Activated B cell treated with CpG ODN at 0.5 μM for 24 hours (primary cell): ENCODE measurements around the gene PRSS21. TPM values are rescaled to one million over a fixed set of nuclear protein-coding genes. Genes with fewer than 3 reads are reported as not detected.

ENCODE experiments used
- ATAC-seq: fragments of 200-7000 bp; cut with Tn5 transposase; one replicate; pipeline ENCODE4 v1.10.0; 2021; ENCODE audit warnings: low read depth, mild to moderate bottlenecking, moderate library complexity
- CTCF ChIA-PET: fragments of 350-600 bp; sonication (Branson Sonifier 250); formaldehyde crosslinking; loops from one replicate; lab custom pipeline; 2021; ENCODE audit warnings: antibody characterized with exemption; lab: Charles Lee
- POLR2A ChIA-PET: fragments of 350-600 bp; sonication (Branson Sonifier 250); formaldehyde crosslinking; loops from one replicate; lab custom pipeline; 2021; ENCODE audit warnings: antibody characterized with exemption; lab: Charles Lee
- DNase-seq: peaks from one replicate; pipeline ENCODE4 v3.0.0; 2022
- H3K27ac Mint-ChIP-seq: one replicate; pipeline ENCODE4 v1.8.0; 2020; ENCODE audit warnings: mixed read lengths
- H3K27me3 Mint-ChIP-seq: one replicate; pipeline ENCODE4 v1.8.0; 2021; ENCODE audit warnings: mixed read lengths
- H3K36me3 Mint-ChIP-seq: one replicate; pipeline ENCODE4 v1.8.0; 2021; ENCODE audit warnings: low read depth, mixed read lengths
- H3K4me1 Mint-ChIP-seq: one replicate; pipeline ENCODE4 v1.8.0; 2021; ENCODE audit warnings: mixed read lengths
- H3K4me3 Mint-ChIP-seq: one replicate; pipeline ENCODE4 v1.8.0; 2020; ENCODE audit warnings: mild to moderate bottlenecking, mixed read lengths
- H3K9me3 Mint-ChIP-seq: one replicate; pipeline ENCODE4 v1.8.0; 2020; ENCODE audit warnings: mixed read lengths
- CTCF ChIP-seq: fragments of 200-600 bp; IDR thresholded peaks from one replicate; pipeline ENCODE4 v1.8.0; 2022; ENCODE audit warnings: antibody characterized with exemption, mild to moderate bottlenecking
- intact Hi-C: fragments of 100-400 bp; cut with micrococcal nuclease; formaldehyde crosslinking; loops from one replicate; pipeline ENCODE4 v1.15.1; 2024
- total RNA-seq: library from RNA; stranded (reverse); gene quantifications from 2 replicates; pipeline ENCODE4 v1.2.3, GENCODE V29; 2022

The PRSS21 gene
- total RNA-seq, 1 donor from 2014 or later: 2.4 TPM

GRCh38 chr16:2854700-2855309, 37.8 kb downstream of the PRSS21 start:
- Mint-ChIP-seq H3K9me3 (peaks cover 10% of the 10 kb centered on the region), H3K36me3 (no peaks in the 10 kb centered on the region), H3K4me3 (no peak overlapping the region), H3K27ac (no peak overlapping the region), H3K27me3 (peaks cover 21% of the 10 kb centered on the region), H3K4me1 (peaks cover 4% of the 10 kb centered on the region)
- intact Hi-C loops: no loop called here
- DNase-seq: no peak
- no peak for ATAC-seq
- ChIA-PET CTCF (interaction anchor here (1.1 kb wide), 1 partner anchor 13 kb away, joined by 3 read pairs; no protein-coding TSS in a partner anchor), POLR2A (interaction anchor here (0.6 kb wide), 1 partner anchor 52 kb away, joined by 3 read pairs; no protein-coding TSS in a partner anchor)
- TF ChIP-seq CTCF: no peak

- TF ChIP-seq CTCF: no peak
- Mint-ChIP-seq H3K4me3 (no peak overlapping the region), H3K27ac (no peak overlapping the region), H3K27me3 (peaks cover 23% of the 10 kb centered on the region), H3K9me3 (peaks cover 10% of the 10 kb centered on the region), H3K36me3 (no peaks in the 10 kb centered on the region), H3K4me1 (peaks cover 4% of the 10 kb centered on the region)
- DNase-seq: no peak
- intact Hi-C loops: no loop called here
- no peak for ATAC-seq
- CTCF ChIA-PET: no interaction called here
- POLR2A ChIA-PET: interaction anchor here (0.6 kb wide), 1 partner anchor 52 kb away, joined by 3 read pairs; no protein-coding TSS in a partner anchor
Observed at GRCh38 chr16:2855536-2855935, 38.5 kb downstream of the PRSS21 start.

GRCh38 chr16:2856061-2856670, 39.1 kb downstream of the PRSS21 start:
- no peaks in the 10 kb centered on the region for H3K36me3 Mint-ChIP-seq
- no peak for DNase-seq
- peaks cover 10% of the 10 kb centered on the region for H3K9me3 Mint-ChIP-seq
- no peak overlapping the region for H3K4me3 Mint-ChIP-seq
- ChIA-PET POLR2A (no interaction called here), CTCF (no interaction called here)
- no peak for ATAC-seq
- TF ChIP-seq CTCF: no peak
- peaks cover 4% of the 10 kb centered on the region for H3K4me1 Mint-ChIP-seq
- no peak overlapping the region for H3K27ac Mint-ChIP-seq
- intact Hi-C loops: no loop called here
- peaks cover 25% of the 10 kb centered on the region for H3K27me3 Mint-ChIP-seq

GRCh38 chr16:2856686-2857450, 39.8 kb downstream of the PRSS21 start:
- no peak overlapping the region for H3K27ac Mint-ChIP-seq
- ChIA-PET POLR2A (no interaction called here), CTCF (no interaction called here)

More at GRCh38 chr16:2856686-2857450, 39.8 kb downstream of the PRSS21 start:
- H3K36me3 Mint-ChIP-seq: no peaks in the 10 kb centered on the region
- peaks cover 4% of the 10 kb centered on the region for H3K4me1 Mint-ChIP-seq
- peaks cover 28% of the 10 kb centered on the region for H3K27me3 Mint-ChIP-seq
- H3K9me3 Mint-ChIP-seq: peaks cover 10% of the 10 kb centered on the region
- intact Hi-C loops: no loop called here
- DNase-seq: no peak
- no peak overlapping the region for H3K4me3 Mint-ChIP-seq
- ATAC-seq: no peak
- no peak for TF ChIP-seq CTCF
